Ovary (tissue), 9 donors: Measurements from ENCODE around the gene GPR142. TPM values are rescaled to one million over a fixed set of nuclear protein-coding genes. Genes with fewer than 3 reads are reported as not detected.

Experiments
- DNase-seq, 5 donors: peaks; one replicate each; pipeline ENCODE4 v3.0.0-alpha.2; 2019 to 2020
- H3K27ac ChIP-seq, 2 donors: fragments of 200-600 bp; one replicate each; pipeline versions ENCODE4 v1.5.1 to v1.8.0; 2019 to 2022
- H3K27me3 ChIP-seq: fragments of 200-600 bp; one replicate; pipeline ENCODE4 v1.8.0; 2022
- H3K36me3 ChIP-seq: fragments of 200-600 bp; sonication (generic); one replicate; pipeline ENCODE4 v1.5.1; 2019
- H3K4me1 ChIP-seq: one replicate; pipeline ENCODE4 v1.8.1; 2013; ENCODE audit warnings: mild to moderate bottlenecking, moderate library complexity; ENCODE audit not compliant: insufficient read depth
- H3K4me3 ChIP-seq: fragments of 200-600 bp; sonication (generic); one replicate; pipeline ENCODE4 v1.5.1; 2017
- H3K9me3 ChIP-seq, 2 donors: fragments of 200-600 bp in 1 of 2; sonication (generic) in 1 of 2; one replicate each; pipeline versions ENCODE4 v1.5.1 to v1.8.1; 2013 to 2019; ENCODE audit warnings: mild to moderate bottlenecking in 1 of 2, moderate library complexity in 1 of 2
- CTCF ChIP-seq, 3 donors: fragments of 450-650 bp in 2 of 3; fragments of 200-600 bp in 1 of 3; IDR thresholded peaks; one replicate each; pipeline versions ENCODE4 v1.5.1 to v1.8.0; 2016 to 2022; ENCODE audit warnings: antibody characterized with exemption in 3 of 3, mild to moderate bottlenecking in 1 of 3
- EP300 ChIP-seq: sonication (generic); formaldehyde crosslinking; IDR thresholded peaks from one replicate; pipeline ENCODE4 v1.6.1; 2017; ENCODE audit warnings: antibody characterized with exemption
- POLR2A ChIP-seq: fragments of 450-650 bp; IDR thresholded peaks from one replicate; pipeline ENCODE4 v1.6.1; 2017; ENCODE audit warnings: antibody characterized with exemption, mild to moderate bottlenecking, moderate library complexity
- WGBS, 3 donors: extraction: QIAGEN DNeasy Blood & Tissue Kit in 1 of 3; methylation state at CpG; one replicate each; pipeline versions ENCODE4 v1.1.5 to v1.1.7; 2013 to 2017; 5-methylcytosine and 5-hydroxymethylcytosine counted together
- intact Hi-C, 4 donors: fragments of 100-400 bp; cut with DNase I; formaldehyde crosslinking; loops; one replicate each; pipeline versions ENCODE4 v1.11.0 to v1.15.1; 2022 to 2023
- polyA plus RNA-seq, 2 donors: library from polyadenylated mRNA; stranded (reverse); fragments of 200-250 nt in 1 of 2; fragments of 350-450 nt in 1 of 2; fragmentation: Illumina TruSeq in 1 of 2; extraction: RNeasy Lipid Tissue Mini Kit (QIAGEN cat#74804) in 1 of 2; gene quantifications; one replicate each; pipeline ENCODE4 v1.2.3, GENCODE V29; 2013 to 2014
- small RNA-seq: library from RNA; depleted of rRNA; stranded (forward); fragments of <200 nt; gene quantifications from one replicate; pipeline ENCODE3, GENCODE V24; 2016
- total RNA-seq, 7 donors: library from RNA; depleted of rRNA in 2 of 7; stranded (reverse); fragments of >200 nt in 2 of 7; fragmentation: NEBNext Ultra II Directional in 3 of 7; extraction: Animal tissue kit (Norgen Biotek cat#: 25700) in 3 of 7; gene quantifications; one replicate each; pipeline versions ENCODE4 v1.1.0 to v1.2.4, GENCODE V29; 2016 to 2023
- donor health status: DM: no; HTN: no; CAD: no; lungs with moderate emphysema.
- donor health status: DM: no; HTN: no; CAD: no.
- donor health status: Bipolar disorder and iron deficiency.
- donor health status: DM: yes; HTN: yes; CAD: no.
- donor health status: DM: no; HTN: no; CAD: no.
- donor health status: DM: yes; HTN: yes; CAD: no.

GPR142 gene
- total and polyA plus RNA-seq, 9 donors, result 0.05 to 0.25 TPM; not detected in 7

DNA sequence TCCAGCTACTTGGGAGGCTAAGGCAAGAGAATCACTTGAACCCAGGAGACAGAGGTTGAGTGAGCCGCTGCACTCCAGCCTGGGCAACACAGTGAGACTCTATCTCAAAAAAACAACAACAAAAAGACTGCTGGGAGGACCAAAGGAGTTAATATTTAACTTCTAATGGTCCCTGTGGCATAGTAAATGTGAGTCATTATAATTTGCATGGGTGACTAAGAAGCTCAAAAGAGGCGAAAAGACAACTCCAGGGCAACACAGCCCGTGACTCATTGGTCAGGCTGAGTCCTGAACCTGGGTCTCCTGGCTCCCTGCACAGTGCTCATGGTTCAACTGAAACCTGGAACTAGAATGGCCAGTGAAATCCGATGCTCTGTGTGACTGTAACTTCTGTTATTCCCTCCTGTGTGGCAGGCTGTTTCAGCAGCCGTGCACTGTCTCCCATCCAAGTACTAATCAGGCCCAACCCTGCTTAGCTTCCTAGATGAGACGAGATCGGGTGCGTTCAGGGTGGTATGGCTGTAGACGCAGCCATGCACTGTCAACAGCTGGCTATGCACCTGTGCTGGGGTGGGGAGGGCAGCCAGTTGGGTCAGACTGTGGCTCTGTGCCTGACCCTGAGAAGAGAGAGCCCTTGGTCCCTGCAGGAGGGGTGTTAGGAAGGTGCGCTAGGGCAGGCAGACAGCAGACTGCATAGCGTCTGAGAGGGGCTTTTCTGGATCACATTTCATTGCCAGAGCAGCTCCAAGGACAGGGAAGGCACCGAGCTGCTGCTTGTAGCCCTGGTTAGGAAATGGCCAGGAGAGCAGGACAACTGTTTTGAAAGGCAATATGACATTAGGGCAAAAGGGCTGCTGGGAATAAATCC, 50.1 kb downstream of the GPR142 start:
- Histone ChIP-seq H3K27me3 (no peaks in the 10 kb centered on the region), H3K4me3 (no peak overlapping the region), H3K9me3 (no peaks in the 10 kb centered on the region), H3K27ac (no peak overlapping the region), H3K36me3 (no peaks in the 10 kb centered on the region), H3K4me1 (no peaks in the 10 kb centered on the region)
- intact Hi-C loops, result no loop called here
- DNase-seq, result no peak
- WGBS, 3 donors, result 71 to 73% (median 72%) methylated on average over 12 of the region's 12 CpGs
- TF ChIP-seq EP300 (no peak), POLR2A (no peak), CTCF (IDR thresholded peaks at IDR 0.05) (no peak)

DNA sequence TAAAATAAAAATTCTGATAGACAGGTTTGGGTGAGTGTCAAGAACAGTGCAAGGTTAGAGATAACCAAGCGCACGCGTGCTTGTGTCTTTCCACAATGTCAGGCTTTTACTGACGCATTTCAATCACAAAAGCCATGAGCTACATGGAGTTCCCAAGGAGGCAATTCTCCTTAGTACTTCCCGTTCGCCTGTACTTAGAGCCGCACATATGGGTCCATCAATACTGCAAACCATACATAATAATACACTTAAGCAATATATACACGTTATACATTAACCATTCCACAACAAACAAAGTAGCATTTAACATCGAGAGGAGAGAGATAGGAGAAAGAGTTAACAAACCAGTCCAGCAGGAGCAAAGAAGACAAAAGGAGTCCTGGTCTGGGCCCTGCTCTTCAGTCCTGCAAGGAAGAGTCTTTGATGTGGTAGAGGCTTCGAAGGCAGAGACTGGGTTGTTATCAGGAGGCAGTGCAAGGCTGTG, 52.7 kb downstream of the GPR142 start:
- Histone ChIP-seq H3K4me1 (no peaks in the 10 kb centered on the region), H3K27ac (no peak overlapping the region), H3K4me3 (no peak overlapping the region), H3K36me3 (no peaks in the 10 kb centered on the region), H3K27me3 (no peaks in the 10 kb centered on the region), H3K9me3 (no peaks in the 10 kb centered on the region)
- TF ChIP-seq EP300 (no peak), CTCF (IDR thresholded peaks at IDR 0.05) (no peak), POLR2A (no peak)
- 86 to 88% (median 86%) methylated on average over 10 of the region's 10 CpGs for WGBS, 3 donors
- DNase-seq, result no peak
- intact Hi-C loops, result no loop called here

Small RNAs within 50 kb of the gene (small RNA-seq; reads per million reads assigned to genes)
- gene RNA5SP448, result 0.15 reads per million

Other genes with a start within 250 kb of the GPR142 start
- gene RPL38, start 163.8 kb upstream of the GPR142 start, total RNA-seq, result 1,000 to 10,000 TPM in 5 of 7 donors, 100 to 1,000 TPM in 2; 861 to 2,470 (median 1,550) TPM
- 1,000 to 10,000 TPM; 2,644 to 2,696 TPM for gene RPL38, start 163.8 kb upstream of the GPR142 start, polyA plus RNA-seq
- 10 to 100 TPM in 6 of 7 donors, 1 to 10 TPM in 1; 9.8 to 43.1 (median 23.0) TPM for gene TTYH2, start 153.9 kb upstream of the GPR142 start, total RNA-seq
- 10 to 100 TPM; 12.8 to 17.5 TPM for gene TTYH2, start 153.9 kb upstream of the GPR142 start, polyA plus RNA-seq
- 10 to 100 TPM in 1 of 7 donors, under 1 TPM in 4, not detected in 2; 0.32 to 12.2 (median 0.72) TPM for gene DNAI2, start 93.3 kb upstream of the GPR142 start, total RNA-seq
- gene DNAI2, start 93.3 kb upstream of the GPR142 start, polyA plus RNA-seq, result under 1 TPM in 1 of 2 donors, not detected in 1; 0.07 TPM
- 10 to 100 TPM in 1 of 7 donors, 1 to 10 TPM in 3, under 1 TPM in 2, not detected in 1; 0.33 to 15.0 (median 1.4) TPM for gene KIF19, start 41.3 kb upstream of the GPR142 start, total RNA-seq
- gene KIF19, start 41.3 kb upstream of the GPR142 start, polyA plus RNA-seq, result under 1 TPM in 1 of 2 donors, not detected in 1; 0.54 TPM
- not detected for gene BTBD17, start 5.6 kb upstream of the GPR142 start, total RNA-seq
- not detected for gene BTBD17, start 5.6 kb upstream of the GPR142 start, polyA plus RNA-seq
- 100 to 1,000 TPM in 1 of 7 donors, 10 to 100 TPM in 6; 39.7 to 133 (median 63.9) TPM for gene GPRC5C, start 64.6 kb downstream of the GPR142 start, total RNA-seq
- 10 to 100 TPM in 1 of 2 donors, 1 to 10 TPM in 1; 3.7 to 59.1 TPM for gene GPRC5C, start 64.6 kb downstream of the GPR142 start, polyA plus RNA-seq
- gene CD300A, start 99.1 kb downstream of the GPR142 start, total RNA-seq, result 1 to 10 TPM; 1.4 to 5.5 (median 2.1) TPM
- 1 to 10 TPM; 1.5 to 4.8 TPM for gene CD300A, start 99.1 kb downstream of the GPR142 start, polyA plus RNA-seq
- gene CD300LB, start 164.0 kb downstream of the GPR142 start, total RNA-seq, result under 1 TPM in 5 of 7 donors, not detected in 2; 0.13 to 0.69 (median 0.27) TPM
- gene CD300LB, start 164.0 kb downstream of the GPR142 start, polyA plus RNA-seq, result under 1 TPM; 0.11 to 0.43 TPM
- 1 to 10 TPM in 2 of 7 donors, under 1 TPM in 4, not detected in 1; 0.18 to 1.6 (median 0.64) TPM for gene CD300C, start 178.6 kb downstream of the GPR142 start, total RNA-seq
- gene CD300C, start 178.6 kb downstream of the GPR142 start, polyA plus RNA-seq, result under 1 TPM; 0.40 to 0.52 TPM
- not detected for gene CD300H, start 200.0 kb downstream of the GPR142 start, total RNA-seq
- not detected for gene CD300H, start 200.0 kb downstream of the GPR142 start, polyA plus RNA-seq
- gene CD300LD, start 224.8 kb downstream of the GPR142 start, total RNA-seq, result not detected
- not detected for gene CD300LD, start 224.8 kb downstream of the GPR142 start, polyA plus RNA-seq